SJCRH30 (cell line): ENCODE measurements around the gene TRIM66. TPM values are rescaled to one million over a fixed set of nuclear protein-coding genes. Genes with fewer than 3 reads are reported as not detected.
A peak's percentile ranks its signal among the peaks of the same experiment; 100 is the strongest.

Experiments
- DNase-seq, 2 experiments: peaks; one replicate each; pipeline ENCODE4 v3.0.0-alpha.2; 2015 to 2020
- H3K27ac ChIP-seq: fragments of 250-450 bp; sonication (Bioruptor Pico); 2 replicates; pipeline ENCODE4 v1.5.1; 2020; ENCODE audit warnings: mild to moderate bottlenecking, moderate library complexity
- H3K27me3 ChIP-seq: fragments of 250-450 bp; sonication (Bioruptor Pico); 2 replicates; pipeline ENCODE4 v1.5.1; 2020; ENCODE audit warnings: mild to moderate bottlenecking, moderate library complexity
- H3K36me3 ChIP-seq: fragments of 250-450 bp; sonication (Bioruptor Pico); 2 replicates; pipeline ENCODE4 v1.5.1; 2020; ENCODE audit warnings: mild to moderate bottlenecking, moderate library complexity
- H3K4me1 ChIP-seq: fragments of 250-450 bp; sonication (Bioruptor Pico); 2 replicates; pipeline ENCODE4 v1.5.1; 2020; ENCODE audit warnings: mild to moderate bottlenecking, moderate library complexity
- H3K4me3 ChIP-seq: fragments of 250-450 bp; sonication (Bioruptor Pico); 2 replicates; pipeline ENCODE4 v1.5.1; 2020; ENCODE audit warnings: mild to moderate bottlenecking, moderate library complexity
- H3K9me3 ChIP-seq: fragments of 250-450 bp; sonication (Bioruptor Pico); replicated peaks from 2 replicates; pipeline ENCODE4 v1.5.1; 2020; ENCODE audit warnings: mild to moderate bottlenecking, moderate library complexity
- total RNA-seq: library from RNA; depleted of rRNA; stranded (reverse); fragments of >200 nt; shearing (Covaris generic); gene quantifications from 2 replicates; pipeline ENCODE4 v1.2.3, GENCODE V29; 2014; rRNA removed

Gene TRIM66
- total RNA-seq, 1 experiment from 2014 or later: 2.0 TPM

DNA sequence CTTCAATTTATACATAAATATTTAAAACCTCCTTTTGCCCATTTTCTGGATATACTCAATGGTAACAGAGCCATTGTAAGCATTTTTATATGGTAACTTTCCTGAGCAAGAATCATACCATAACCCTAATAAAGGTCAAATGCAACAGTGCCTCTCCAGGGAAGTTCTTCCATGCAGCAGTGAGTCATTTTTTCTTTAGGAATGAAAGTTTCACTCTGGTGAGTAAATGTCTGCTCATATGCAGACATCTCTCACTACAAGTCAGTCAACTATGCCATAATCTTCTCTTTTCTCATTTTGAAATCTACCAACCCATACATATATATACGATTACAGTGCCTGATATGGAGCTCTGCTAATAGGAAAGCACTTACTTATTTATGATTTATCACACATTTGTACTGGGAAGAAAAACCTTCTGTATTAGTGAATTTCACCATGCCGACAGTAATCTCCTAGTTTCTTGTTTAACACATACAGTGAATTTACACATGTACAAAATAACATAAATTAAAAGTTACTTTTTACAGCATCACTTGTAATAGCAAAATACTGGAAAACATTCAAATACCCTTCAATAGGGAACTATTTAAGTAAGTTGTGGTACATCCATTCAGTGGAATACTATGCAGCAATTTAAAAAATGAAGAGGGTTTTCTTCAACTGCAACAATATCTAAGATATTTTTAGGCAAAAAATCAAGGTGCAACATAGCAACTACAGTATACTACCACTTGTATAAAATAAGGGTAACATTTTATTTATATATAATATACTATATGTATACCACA, 104.5 kb downstream of the TRIM66 start:
- Histone ChIP-seq H3K4me1 (no peaks in the 10 kb centered on the region), H3K4me3 (no peak overlapping the region), H3K36me3 (no peaks in the 10 kb centered on the region), H3K27ac (no peak overlapping the region), H3K27me3 (no peaks in the 10 kb centered on the region), H3K9me3 (0 out of 2 replicates have a peak, but pooled peaks cover 3% of the 10 kb centered on the region)
- DNase-seq: no peak

DNA sequence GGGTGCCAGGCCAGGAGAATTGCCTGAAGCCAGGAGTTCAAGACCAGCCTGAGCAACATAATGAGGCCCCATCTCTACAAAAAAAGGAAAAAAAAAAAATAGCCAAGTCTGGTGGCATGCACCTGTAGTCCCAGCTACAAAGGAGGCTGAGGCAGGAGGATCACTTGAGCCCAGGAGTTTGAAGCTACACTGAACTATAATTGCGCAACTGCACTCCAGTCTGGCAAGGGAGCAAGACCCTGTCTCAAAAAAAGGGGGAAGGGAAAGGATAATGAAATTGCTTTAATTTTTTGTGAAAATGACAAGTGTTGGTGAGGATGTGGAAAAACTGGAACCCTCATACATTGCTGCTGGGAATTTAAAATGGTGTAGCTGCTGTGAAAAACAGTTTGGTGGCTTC, 107.7 kb downstream of the TRIM66 start:
- H3K27ac ChIP-seq: no peak overlapping the region
- DNase-seq: no peak
- H3K4me1 ChIP-seq: no peaks in the 10 kb centered on the region
- H3K36me3 ChIP-seq: no peaks in the 10 kb centered on the region
- no peaks in the 10 kb centered on the region for H3K27me3 ChIP-seq
- H3K9me3 ChIP-seq: 0 out of 2 replicates have a peak, but pooled peaks cover 3% of the 10 kb centered on the region
- no peak overlapping the region for H3K4me3 ChIP-seq

DNA sequence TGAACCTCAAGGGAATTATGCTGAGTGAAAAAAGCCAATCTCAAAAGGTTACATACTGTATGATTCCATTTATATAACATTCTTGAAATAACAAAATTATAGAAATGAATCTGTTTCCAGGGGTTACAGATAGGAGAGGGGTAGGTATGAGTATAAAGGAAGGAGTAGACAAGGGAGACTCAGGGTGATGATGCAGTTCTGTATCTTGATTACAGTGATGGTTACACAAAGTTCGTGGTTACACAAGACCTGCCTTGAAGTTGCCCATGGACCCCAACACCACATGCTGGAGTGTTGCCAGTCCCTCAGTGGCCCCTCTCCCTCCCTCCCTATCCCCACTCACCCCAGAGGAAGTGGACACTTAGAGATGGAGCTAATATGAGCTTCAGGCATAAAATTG, 108.7 kb downstream of the TRIM66 start:
- Histone ChIP-seq H3K9me3 (0 out of 2 replicates have a peak, but pooled peaks cover 3% of the 10 kb centered on the region), H3K27ac (no peak overlapping the region), H3K27me3 (no peaks in the 10 kb centered on the region), H3K4me1 (no peaks in the 10 kb centered on the region), H3K36me3 (no peaks in the 10 kb centered on the region), H3K4me3 (no peak overlapping the region)
- no peak for DNase-seq

DNA sequence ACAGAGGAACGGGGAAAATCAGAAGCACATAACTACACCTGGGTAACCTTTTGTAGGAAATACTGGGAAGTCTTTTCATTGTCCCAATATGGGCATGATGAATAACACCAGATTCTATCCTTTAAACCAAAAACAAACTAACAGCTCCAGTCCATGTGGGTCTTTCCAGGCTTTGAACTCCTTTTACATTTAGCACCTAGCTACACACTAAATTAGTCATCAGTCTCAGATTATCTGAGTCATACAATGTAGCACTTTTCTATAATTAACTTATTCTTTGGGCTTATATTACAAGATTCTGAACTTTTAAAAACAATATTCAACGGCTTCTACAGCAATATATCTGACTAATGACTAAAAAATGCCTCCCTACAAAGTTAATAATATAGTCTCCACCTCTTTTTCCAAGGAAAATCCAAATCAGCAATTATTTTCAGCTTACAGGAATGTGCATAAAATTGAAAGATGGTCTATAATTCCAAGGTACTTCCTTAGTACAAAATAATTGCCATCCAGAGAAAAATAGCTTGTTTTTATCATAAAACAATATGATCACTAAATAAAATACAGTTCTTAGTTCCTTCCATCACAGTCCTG, 114.8 kb downstream of the TRIM66 start:
- H3K9me3 ChIP-seq: no peaks in the 10 kb centered on the region
- H3K36me3 ChIP-seq: no peaks in the 10 kb centered on the region
- no peak for DNase-seq
- H3K27me3 ChIP-seq: no peaks in the 10 kb centered on the region
- H3K4me3 ChIP-seq: no peak overlapping the region
- no peak overlapping the region for H3K27ac ChIP-seq
- peaks cover 10% of the 10 kb centered on the region for H3K4me1 ChIP-seq

DNA sequence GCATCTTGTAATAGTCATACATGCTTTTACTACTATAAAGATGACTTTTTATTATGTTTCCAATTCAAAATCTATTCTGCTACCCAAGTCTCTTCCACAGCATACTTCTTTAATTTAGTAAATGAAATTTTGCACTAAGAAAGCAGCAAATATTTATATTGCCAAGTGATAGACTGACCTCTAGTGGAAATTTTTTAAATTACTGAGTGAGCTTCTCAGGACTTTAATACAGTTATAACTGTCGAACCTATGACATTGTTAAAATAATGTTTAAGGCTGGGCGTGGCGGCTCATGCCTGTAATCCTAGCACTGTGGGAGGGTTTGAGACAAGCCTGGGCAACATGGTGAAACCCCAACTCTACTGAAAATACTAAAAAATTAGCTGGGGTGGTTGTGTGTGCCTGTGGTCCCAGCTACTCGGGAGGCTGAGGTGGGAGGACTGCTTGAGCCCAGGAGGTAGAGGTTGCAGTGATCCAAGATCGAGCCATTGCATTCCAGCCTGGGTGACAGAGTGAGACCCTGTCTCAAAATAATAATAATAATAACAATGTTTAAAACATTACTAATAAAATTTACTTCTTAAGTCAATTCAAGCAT, 115.8 kb downstream of the TRIM66 start:
- no peak overlapping the region for H3K4me3 ChIP-seq
- peak in 1 of 2 experiments; percentile 76 for DNase-seq
- H3K27me3 ChIP-seq: no peaks in the 10 kb centered on the region

DNA sequence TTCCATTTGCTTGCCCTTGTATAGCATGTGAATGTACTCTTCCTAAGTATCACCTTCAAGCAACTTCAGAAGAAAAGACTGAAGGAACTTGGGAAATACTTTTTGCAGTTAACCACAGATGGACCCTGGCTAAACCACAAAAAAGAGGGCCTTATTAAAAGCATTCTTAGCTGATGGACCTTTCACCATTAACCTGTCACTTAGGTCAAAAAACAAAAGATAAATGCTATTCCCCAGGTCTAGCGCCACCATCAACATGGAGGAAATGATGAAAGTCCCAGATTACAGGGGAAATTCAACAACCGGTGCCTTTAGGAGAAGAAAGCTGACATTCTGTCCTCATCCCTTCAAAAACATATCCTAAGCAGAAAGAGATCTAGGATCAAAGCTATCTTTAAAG, 117.9 kb downstream of the TRIM66 start:
- H3K4me1 ChIP-seq: peaks cover 10% of the 10 kb centered on the region
- H3K27me3 ChIP-seq: no peaks in the 10 kb centered on the region
- no peak overlapping the region for H3K27ac ChIP-seq
- no peaks in the 10 kb centered on the region for H3K36me3 ChIP-seq
- H3K9me3 ChIP-seq: peaks cover 4% of the 10 kb centered on the region; the same call in 1 of the 2 replicates
- H3K4me3 ChIP-seq: no peak overlapping the region
- DNase-seq: no peak

More for the DNA sequence above, 115.8 kb downstream of the TRIM66 start:
- no peak overlapping the region for H3K27ac ChIP-seq
- H3K9me3 ChIP-seq: peaks cover 2% of the 10 kb centered on the region; the same call in 1 of the 2 replicates
- H3K4me1 ChIP-seq: peaks cover 10% of the 10 kb centered on the region
- no peaks in the 10 kb centered on the region for H3K36me3 ChIP-seq

Other genes starting within 250 kb of the TRIM66 start
- gene STK33, start 88.4 kb downstream of the TRIM66 start, total RNA-seq: 4.7 and 6.6 TPM in 2 replicates
- 1,468 and 1,571 TPM in 2 replicates for gene RPL27A, start 127 bp upstream of the TRIM66 start, total RNA-seq
- gene AKIP1, start 228.5 kb upstream of the TRIM66 start, total RNA-seq: 22.6 and 22.7 TPM in 2 replicates